HCT116 (cell line): Measurements from ENCODE around the gene TUBD1. TPM values are rescaled to one million over a fixed set of nuclear protein-coding genes. Genes with fewer than 3 reads are reported as not detected.
A peak's percentile ranks its signal among the peaks of the same experiment; 100 is the strongest.

Source experiments
- ATAC-seq: fragments of 200-7000 bp; cut with Tn5 transposase; 2 replicates; pipeline ENCODE4 v1.9.1; 2020; ENCODE audit warnings: mild to moderate bottlenecking, moderate library complexity
- BruUV-seq: library from RNA; stranded (reverse); fragments of 400-500 nt; replicated peaks from 2 replicates; lab custom pipeline; 2021; lab: Mats Ljungman, UMichigan
- CTCF ChIA-PET: fragments of 300-600 bp; sonication (Branson Sonifier 250); formaldehyde crosslinking; loops from one replicate; lab custom pipeline; 2021; ENCODE audit warnings: antibody characterized with exemption; lab: Charles Lee
- POLR2A ChIA-PET: fragments of 300-600, 350-600 bp; sonication (Branson Sonifier 250); formaldehyde crosslinking; loops from one replicate; lab custom pipeline; 2021; ENCODE audit warnings: antibody characterized with exemption; lab: Charles Lee
- RAD21 ChIA-PET, 2 experiments: fragments of 300-600 bp; sonication (Branson Sonifier 250); formaldehyde crosslinking; loops; one replicate each; lab custom pipeline; 2023; ENCODE audit warnings: low total read pairs in 2 of 2; ENCODE audit not compliant: uncharacterized antibody in 2 of 2, unreplicated experiment in 2 of 2, low non-redundant PET in 1 of 2; lab: Charles Lee
- DNase-seq: peaks from one replicate; pipeline ENCODE4 v3.0.0-alpha.2; 2010; ENCODE audit warnings: low read depth, low spot score
- H2AFZ ChIP-seq: fragments of 200-600 bp; shearing (Covaris generic), sonication (generic); 2 replicates; pipeline ENCODE4 v1.6.1; 2017; ENCODE audit warnings: low read depth, mixed run types, mixed read lengths, antibody characterized with exemption, low read length; ENCODE audit not compliant: poor library complexity, severe bottlenecking
- H3K27ac ChIP-seq: 2 replicates; pipeline ENCODE4 v1.5.1; 2012; ENCODE audit warnings: low read depth, low read length
- H3K27me3 ChIP-seq: fragments of 200-600 bp; sonication (generic); 2 replicates; pipeline ENCODE4 v1.6.1; 2016; ENCODE audit warnings: mixed run types, low read length, mixed read lengths; ENCODE audit not compliant: insufficient read depth
- H3K36me3 ChIP-seq, 2 experiments: fragments of 200-500 bp in 1 of 2; fragments of 200-600 bp in 1 of 2; sonication (Bioruptor generic) in 1 of 2; sonication (generic) in 1 of 2; 2 replicates each; pipeline versions ENCODE4 v1.5.1 to v1.6.1; 2014 to 2016; ENCODE audit warnings: low read length in 2 of 2, inconsistent platforms in 1 of 2, mixed read lengths in 1 of 2, mixed run types in 1 of 2; ENCODE audit not compliant: insufficient read depth in 2 of 2, control insufficient read depth in 1 of 2
- H3K4me1 ChIP-seq, 2 experiments: fragments of 200-600 bp in 1 of 2; sonication (generic) in 1 of 2; 2 replicates each; pipeline versions ENCODE4 v1.5.1 to v1.6.1; 2012 to 2017; ENCODE audit warnings: low read length in 2 of 2, inconsistent platforms in 1 of 2, mild to moderate bottlenecking in 1 of 2, mixed read lengths in 1 of 2, mixed run types in 1 of 2, moderate library complexity in 1 of 2; ENCODE audit not compliant: insufficient read depth in 2 of 2, control insufficient read depth in 1 of 2
- H3K4me2 ChIP-seq: fragments of 200-600 bp; sonication (generic); 2 replicates; pipeline ENCODE4 v1.6.1; 2017; ENCODE audit warnings: mixed run types, low read length, mixed read lengths
- H3K4me3 ChIP-seq, 2 experiments: fragments of 200-600 bp in 1 of 2; sonication (generic) in 1 of 2; replicated peaks in 1 of 2; 2 replicates each; pipeline ENCODE4 v1.5.1; 2011 to 2016; ENCODE audit warnings: low read length in 2 of 2, control low read depth in 1 of 2, low read depth in 1 of 2, mild to moderate bottlenecking in 1 of 2, mixed read lengths in 1 of 2, mixed run types in 1 of 2
- H3K79me2 ChIP-seq: fragments of 200-600 bp; sonication (generic); 2 replicates; pipeline ENCODE4 v1.6.1; 2017; ENCODE audit warnings: mild to moderate bottlenecking, mixed run types, low read length, moderate library complexity, mixed read lengths; ENCODE audit not compliant: insufficient read depth
- H3K9ac ChIP-seq: fragments of 200-600 bp; sonication (generic); 2 replicates; pipeline ENCODE4 v1.6.1; 2016; ENCODE audit warnings: low read length, mixed read lengths
- H3K9me2 ChIP-seq: fragments of 200-600 bp; sonication (generic), shearing (Covaris generic); 2 replicates; pipeline ENCODE4 v1.6.1; 2017; ENCODE audit warnings: mixed run types, mild to moderate bottlenecking, moderate library complexity; ENCODE audit not compliant: insufficient read depth
- H3K9me3 ChIP-seq, 2 experiments: fragments of 200-500 bp in 1 of 2; fragments of 200-600 bp in 1 of 2; sonication (Bioruptor generic) in 1 of 2; sonication (generic) in 1 of 2; 2 replicates each; pipeline ENCODE4 v1.6.1; 2014 to 2017; ENCODE audit warnings: low read length in 2 of 2, mixed read lengths in 2 of 2, inconsistent platforms in 1 of 2, low read depth in 1 of 2, mild to moderate bottlenecking in 1 of 2, mixed run types in 1 of 2, moderate library complexity in 1 of 2; ENCODE audit not compliant: control insufficient read depth in 1 of 2, insufficient read depth in 1 of 2
- H4K20me1 ChIP-seq: fragments of 200-600 bp; sonication (generic), shearing (Covaris generic); 2 replicates; pipeline ENCODE4 v1.6.1; 2017; ENCODE audit warnings: mixed run types, mild to moderate bottlenecking, moderate library complexity; ENCODE audit not compliant: insufficient read depth
- CBX3 ChIP-seq: IDR thresholded peaks from 2 replicates; pipeline ENCODE4 v1.6.1; 2012; ENCODE audit warnings: low read depth
- ELF1 ChIP-seq: IDR thresholded peaks from 2 replicates; pipeline ENCODE4 v1.6.1; 2012; ENCODE audit warnings: low read depth, borderline replicate concordance
- EZH2 ChIP-seq: fragments of 200-600 bp; sonication (generic); IDR thresholded peaks from 2 replicates; pipeline ENCODE4 v1.6.1; 2017; ENCODE audit warnings: antibody characterized with exemption, mixed run types
- EZH2phosphoT487 ChIP-seq: fragments of 200-600 bp; IDR thresholded peaks from 2 replicates; pipeline ENCODE4 v1.6.1; 2018; ENCODE audit warnings: antibody characterized with exemption, borderline replicate concordance
- FOSL1 ChIP-seq: IDR thresholded peaks from 2 replicates; pipeline ENCODE4 v1.6.1; 2012; ENCODE audit warnings: low read depth
- POLR2A ChIP-seq: IDR thresholded peaks from 2 replicates; pipeline ENCODE4 v1.7.0; 2011; ENCODE audit warnings: borderline replicate concordance; ENCODE audit not compliant: insufficient read depth, insufficient read length; ENCODE audit errors: extremely low read depth
- POLR2AphosphoS5 ChIP-seq: IDR thresholded peaks from 2 replicates; pipeline ENCODE4 v1.6.1; 2011; ENCODE audit warnings: mild to moderate bottlenecking, low read depth, low read length, moderate library complexity
- SP1 ChIP-seq: IDR thresholded peaks from 2 replicates; pipeline ENCODE4 v1.6.1; 2012; ENCODE audit warnings: low read depth
- SRF ChIP-seq: IDR thresholded peaks from 2 replicates; pipeline ENCODE4 v1.6.1; 2012; ENCODE audit warnings: low read depth
- ZBTB33 ChIP-seq: IDR thresholded peaks from 2 replicates; pipeline ENCODE4 v1.6.1; 2011; ENCODE audit warnings: mild to moderate bottlenecking, low read length, moderate library complexity; ENCODE audit not compliant: insufficient replicate concordance; ENCODE audit errors: extremely low read depth
- intact Hi-C: fragments of 100-400 bp; cut with micrococcal nuclease; formaldehyde crosslinking; loops from 2 replicates; pipeline ENCODE4 v1.10.0; 2022
- total RNA-seq: library from RNA; stranded (reverse); gene quantifications from one replicate; pipeline ENCODE4 v1.2.1, GENCODE V29; 2021; ENCODE audit not compliant: unreplicated experiment
- TF ChIP-seq, protein P1 (sequence below), 3 experiments: fragments of 200-600 bp in 1 of 3; sonication (generic) in 1 of 3; IDR thresholded peaks in 2 of 3; conservative IDR thresholded peaks in 1 of 3; 2 replicates each; pipeline ENCODE4 v1.5.1; 2012 to 2017; ENCODE audit warnings: low read depth in 2 of 3, low read length in 2 of 3, antibody characterized with exemption in 1 of 3, borderline replicate concordance in 1 of 3, control low read depth in 1 of 3, mild to moderate bottlenecking in 1 of 3, mixed read lengths in 1 of 3, mixed run types in 1 of 3, moderate library complexity in 1 of 3; ENCODE audit not compliant: insufficient read depth in 1 of 3

TUBD1 gene
- total RNA-seq, 1 experiment from 2014 or later, result 13.0 TPM

DNA sequence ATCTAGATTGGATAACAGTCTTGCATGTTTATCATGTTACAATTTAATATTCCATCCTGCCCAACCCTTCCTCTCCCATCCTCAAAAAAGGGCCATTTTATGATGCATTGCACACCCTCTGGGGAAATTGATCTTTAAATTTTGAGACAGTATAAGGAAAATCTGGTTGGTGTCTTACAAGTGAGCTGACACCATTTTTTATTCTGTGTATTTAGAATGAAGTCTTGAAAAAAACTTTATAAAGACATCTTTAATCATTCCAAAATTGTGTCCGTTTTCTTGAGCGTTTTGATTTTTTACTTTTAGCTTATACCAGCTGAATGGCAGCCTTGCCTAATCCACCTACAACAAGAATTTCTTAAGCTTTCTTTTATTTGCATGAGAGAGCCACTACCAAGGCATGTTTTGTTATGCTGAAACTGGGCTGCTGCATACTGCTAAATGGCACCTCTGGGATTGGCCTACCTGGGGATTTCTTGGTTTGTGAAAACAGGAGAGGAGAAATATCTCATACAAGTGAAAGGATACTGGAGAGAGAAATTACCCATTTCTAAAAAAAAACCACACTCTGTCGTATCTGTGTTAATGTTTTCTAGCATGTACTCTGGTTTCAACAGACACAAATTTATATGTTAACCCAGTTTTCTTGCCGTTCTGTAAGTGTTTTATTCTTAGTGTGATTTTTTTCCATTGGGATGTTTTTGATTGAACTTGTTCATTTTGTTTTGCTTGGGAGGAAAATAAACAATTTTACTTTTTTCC lies 52.2 kb downstream of the TUBD1 start:
- no peaks in the 10 kb centered on the region for H3K27me3 ChIP-seq
- intact Hi-C loops, result no loop called here
- H2AFZ ChIP-seq, result no peak overlapping the region
- RAD21 ChIA-PET, result no interaction called here
- DNase-seq, result no peak
- H4K20me1 ChIP-seq, result peaks cover 12% of the 10 kb centered on the region; the same call in 1 of the 2 replicates
- POLR2A ChIA-PET, result interaction anchor here (0.8 to 15.2 kb wide), 12 partner anchors 12 to 133 kb away, joined by 3 to 443 read pairs (median 6); partner anchors contain the start of genes PTRH2 and VMP1
- H3K79me2 ChIP-seq, result peaks cover 37% of the 10 kb centered on the region
- H3K9ac ChIP-seq, result peak overlapping the region; percentile 92
- H3K9me2 ChIP-seq, result no peaks in the 10 kb centered on the region
- H3K27ac ChIP-seq, result peak overlapping the region; percentile 97
- peaks cover 22 to 32% of the 10 kb centered on the region in 2 experiments for H3K36me3 ChIP-seq
- peak overlapping the region; percentile 74 to 78 for H3K4me3 ChIP-seq
- peak overlapping the region; percentile 84 for H3K4me2 ChIP-seq
- no peaks in the 10 kb centered on the region for H3K9me3 ChIP-seq
- peaks cover 55 to 84% of the 10 kb centered on the region in 2 experiments for H3K4me1 ChIP-seq
- CTCF ChIA-PET, result interaction anchor here (4.1 kb wide), 1 partner anchor 88 kb away, joined by 40 read pairs; no protein-coding TSS in a partner anchor
- no TSS peak for BruUV-seq
- TF ChIP-seq ZBTB33 (peak; percentile 44), POLR2AphosphoS5 (peak; percentile 78), CBX3 (no peak), EZH2 (no peak), FOSL1 (no peak), POLR2A (peak; percentile 66), SRF (no peak), EZH2phosphoT487 (no peak), SP1 (no peak), ELF1 (no peak)
- TF ChIP-seq, protein P1, sequence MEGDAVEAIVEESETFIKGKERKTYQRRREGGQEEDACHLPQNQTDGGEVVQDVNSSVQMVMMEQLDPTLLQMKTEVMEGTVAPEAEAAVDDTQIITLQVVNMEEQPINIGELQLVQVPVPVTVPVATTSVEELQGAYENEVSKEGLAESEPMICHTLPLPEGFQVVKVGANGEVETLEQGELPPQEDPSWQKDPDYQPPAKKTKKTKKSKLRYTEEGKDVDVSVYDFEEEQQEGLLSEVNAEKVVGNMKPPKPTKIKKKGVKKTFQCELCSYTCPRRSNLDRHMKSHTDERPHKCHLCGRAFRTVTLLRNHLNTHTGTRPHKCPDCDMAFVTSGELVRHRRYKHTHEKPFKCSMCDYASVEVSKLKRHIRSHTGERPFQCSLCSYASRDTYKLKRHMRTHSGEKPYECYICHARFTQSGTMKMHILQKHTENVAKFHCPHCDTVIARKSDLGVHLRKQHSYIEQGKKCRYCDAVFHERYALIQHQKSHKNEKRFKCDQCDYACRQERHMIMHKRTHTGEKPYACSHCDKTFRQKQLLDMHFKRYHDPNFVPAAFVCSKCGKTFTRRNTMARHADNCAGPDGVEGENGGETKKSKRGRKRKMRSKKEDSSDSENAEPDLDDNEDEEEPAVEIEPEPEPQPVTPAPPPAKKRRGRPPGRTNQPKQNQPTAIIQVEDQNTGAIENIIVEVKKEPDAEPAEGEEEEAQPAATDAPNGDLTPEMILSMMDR (IDR thresholded peaks at IDR 0.05 in 2 of 3, conservative IDR thresholded peaks at IDR 0.05 in 1 of 3; ENCODE audit: borderline replicate concordance in 1 of 3, insufficient read depth in 1 of 3, low read depth in 2 of 3, low read length in 2 of 3), result no peak
- no peak for ATAC-seq
